ENCODE measurements around the gene NFKBIB.

DNA sequence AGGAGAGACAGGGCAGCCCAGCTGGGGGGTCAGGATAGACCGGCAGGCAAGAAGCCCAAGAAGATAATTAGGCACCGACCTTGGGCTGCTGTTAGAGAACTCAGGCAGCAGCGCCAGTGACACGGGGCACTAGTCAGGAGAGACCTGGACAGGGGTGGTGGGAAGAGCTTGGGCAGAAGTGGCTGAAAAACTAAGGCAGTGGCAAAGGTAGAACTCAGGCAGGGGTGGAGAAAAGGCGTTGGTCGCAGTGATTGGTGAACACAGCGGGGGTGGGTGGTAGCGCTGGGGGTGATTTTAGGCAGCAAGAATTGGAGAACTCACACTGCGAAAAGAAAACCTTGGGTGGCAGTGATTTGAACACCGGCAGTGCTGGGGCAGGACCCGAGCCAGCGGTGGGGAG is 7.9 kb downstream of the NFKBIB start:
- TF ChIP-seq POLR2A (IDR thresholded peaks at IDR 0.05) = no peak
- TF ChIP-seq, protein P1, sequence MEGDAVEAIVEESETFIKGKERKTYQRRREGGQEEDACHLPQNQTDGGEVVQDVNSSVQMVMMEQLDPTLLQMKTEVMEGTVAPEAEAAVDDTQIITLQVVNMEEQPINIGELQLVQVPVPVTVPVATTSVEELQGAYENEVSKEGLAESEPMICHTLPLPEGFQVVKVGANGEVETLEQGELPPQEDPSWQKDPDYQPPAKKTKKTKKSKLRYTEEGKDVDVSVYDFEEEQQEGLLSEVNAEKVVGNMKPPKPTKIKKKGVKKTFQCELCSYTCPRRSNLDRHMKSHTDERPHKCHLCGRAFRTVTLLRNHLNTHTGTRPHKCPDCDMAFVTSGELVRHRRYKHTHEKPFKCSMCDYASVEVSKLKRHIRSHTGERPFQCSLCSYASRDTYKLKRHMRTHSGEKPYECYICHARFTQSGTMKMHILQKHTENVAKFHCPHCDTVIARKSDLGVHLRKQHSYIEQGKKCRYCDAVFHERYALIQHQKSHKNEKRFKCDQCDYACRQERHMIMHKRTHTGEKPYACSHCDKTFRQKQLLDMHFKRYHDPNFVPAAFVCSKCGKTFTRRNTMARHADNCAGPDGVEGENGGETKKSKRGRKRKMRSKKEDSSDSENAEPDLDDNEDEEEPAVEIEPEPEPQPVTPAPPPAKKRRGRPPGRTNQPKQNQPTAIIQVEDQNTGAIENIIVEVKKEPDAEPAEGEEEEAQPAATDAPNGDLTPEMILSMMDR (IDR thresholded peaks at IDR 0.05) = no peak

Measured in uterus (tissue), 2 donors.